Caco-2 (cell line): ENCODE data around the gene SSR3. TPM values are rescaled to one million over a fixed set of nuclear protein-coding genes. Genes with fewer than 3 reads are reported as not detected.
"Not testable (repeated sequence)": the region's sequence is repeated elsewhere in the genome, so short reads cannot be mapped to it uniquely, and the experiment has no call there.

ENCODE experiments used
- BruUV-seq: library from RNA; stranded (reverse); fragments of 400-500 nt; replicated peaks from 2 replicates; lab custom pipeline; 2021; lab: Mats Ljungman, UMichigan
- CTCF ChIA-PET: fragments of 300-600 bp; sonication (Branson Sonifier 250); formaldehyde crosslinking; loops from one replicate; lab custom pipeline; 2022; ENCODE audit warnings: antibody characterized with exemption; lab: Charles Lee
- POLR2A ChIA-PET: fragments of 300-600 bp; sonication (Branson Sonifier 250); formaldehyde crosslinking; loops from one replicate; lab custom pipeline; 2022; ENCODE audit warnings: antibody characterized with exemption; lab: Charles Lee
- DNase-seq, 2 experiments: peaks; one replicate each; pipeline versions ENCODE4 v3.0.0 to v3.0.0-alpha.2; 2020 to 2022
- H3K27me3 ChIP-seq: replicated peaks from 2 replicates; pipeline ENCODE4 v1.6.0; 2011; ENCODE audit warnings: low read length; ENCODE audit not compliant: control insufficient read depth, insufficient read depth
- H3K36me3 ChIP-seq: 2 replicates; pipeline ENCODE4 v1.5.1; 2011; ENCODE audit warnings: low read length; ENCODE audit not compliant: control insufficient read depth, insufficient read depth
- H3K4me1 ChIP-seq: fragments of 250-450 bp; sonication (Bioruptor Pico); 2 replicates; pipeline ENCODE4 v1.5.1; 2020; ENCODE audit warnings: mild to moderate bottlenecking
- H3K4me3 ChIP-seq: 2 replicates; pipeline ENCODE4 v1.5.1; 2011; ENCODE audit warnings: low read depth, mild to moderate bottlenecking, control low read depth, low read length
- H3K9me3 ChIP-seq: fragments of 250-450 bp; sonication (Bioruptor Pico); 2 replicates; pipeline ENCODE4 v1.5.1; 2020; ENCODE audit warnings: mild to moderate bottlenecking, moderate library complexity
- H3K27ac Mint-ChIP-seq: one replicate; pipeline ENCODE4 v1.8.0; 2022; ENCODE audit warnings: mixed read lengths; ENCODE audit not compliant: unreplicated experiment
- H3K27me3 Mint-ChIP-seq: one replicate; pipeline ENCODE4 v1.8.0; 2022; ENCODE audit warnings: mixed read lengths; ENCODE audit not compliant: insufficient read depth, unreplicated experiment
- H3K36me3 Mint-ChIP-seq: one replicate; pipeline ENCODE4 v1.8.0; 2022; ENCODE audit warnings: mild to moderate bottlenecking, mixed read lengths; ENCODE audit not compliant: insufficient read depth, unreplicated experiment
- H3K4me1 Mint-ChIP-seq: one replicate; pipeline ENCODE4 v1.8.0; 2022; ENCODE audit warnings: low read depth, mixed read lengths; ENCODE audit not compliant: unreplicated experiment
- H3K4me3 Mint-ChIP-seq: one replicate; pipeline ENCODE4 v1.8.0; 2022; ENCODE audit warnings: mild to moderate bottlenecking, moderate library complexity, mixed read lengths; ENCODE audit not compliant: unreplicated experiment
- H3K9me3 Mint-ChIP-seq: one replicate; pipeline ENCODE4 v1.8.0; 2022; ENCODE audit warnings: mixed read lengths; ENCODE audit not compliant: unreplicated experiment
- CTCF ChIP-seq, 2 experiments: fragments of 200-600 bp in 1 of 2; IDR thresholded peaks; 1 replicate in 1 of 2; 2 replicates in 1 of 2; pipeline versions ENCODE4 v1.5.1 to v1.8.0; 2011 to 2022; ENCODE audit warnings: antibody characterized with exemption in 1 of 2, control low read depth in 1 of 2, inconsistent platforms in 1 of 2, low read depth in 1 of 2, low read length in 1 of 2, mild to moderate bottlenecking in 1 of 2, moderate library complexity in 1 of 2; ENCODE audit not compliant: insufficient read depth in 1 of 2, severe bottlenecking in 1 of 2, unreplicated experiment in 1 of 2
- intact Hi-C: fragments of 100-400 bp; cut with micrococcal nuclease; formaldehyde crosslinking; loops from one replicate; pipeline ENCODE4 v1.10.0; 2022; ENCODE audit not compliant: unreplicated experiment
- total RNA-seq: library from RNA; stranded (reverse); gene quantifications from 2 replicates; pipeline ENCODE4 v1.2.3, GENCODE V29; 2022

Gene SSR3
- total RNA-seq, 1 experiment from 2014 or later, result 186 TPM

- intact Hi-C loops, result no loop called here
- TF ChIP-seq CTCF (IDR thresholded peaks at IDR 0.05; ENCODE audit: insufficient read depth in 1 of 2, low read depth in 1 of 2, low read length in 1 of 2, severe bottlenecking in 1 of 2, unreplicated experiment in 1 of 2), result no peak
- H3K4me3 ChIP-seq, result no peak overlapping the region
- Mint-ChIP-seq H3K4me3 (no peak overlapping the region), H3K27me3 (no peaks in the 10 kb centered on the region), H3K27ac (no peak overlapping the region), H3K36me3 (no peaks in the 10 kb centered on the region), H3K4me1 (no peaks in the 10 kb centered on the region), H3K9me3 (no peaks in the 10 kb centered on the region)
- no peaks in the 10 kb centered on the region for H3K27me3 ChIP-seq
- peaks cover 4% of the 10 kb centered on the region; the same call in 1 of the 2 replicates for H3K4me1 ChIP-seq
- DNase-seq, result no peak
- ChIA-PET POLR2A (no interaction called here), CTCF (no interaction called here)
- H3K9me3 ChIP-seq, result no peaks in the 10 kb centered on the region
- no TSS peak for BruUV-seq
- H3K36me3 ChIP-seq, result no peaks in the 10 kb centered on the region
Observed at GRCh38 chr3:156594219-156594683, 39.3 kb upstream of the SSR3 start.

- Histone ChIP-seq H3K27me3 (no peaks in the 10 kb centered on the region), H3K4me1 (peaks cover 4% of the 10 kb centered on the region; the same call in 1 of the 2 replicates), H3K36me3 (no peaks in the 10 kb centered on the region), H3K9me3 (no peaks in the 10 kb centered on the region), H3K4me3 (no peak overlapping the region)
- no peaks in the 10 kb centered on the region for H3K9me3 Mint-ChIP-seq
- H3K36me3 Mint-ChIP-seq, result no peaks in the 10 kb centered on the region
- ChIA-PET POLR2A (no interaction called here), CTCF (no interaction called here)
- BruUV-seq, result no TSS peak
- intact Hi-C loops, result no loop called here
- H3K4me1 Mint-ChIP-seq, result no peaks in the 10 kb centered on the region
- H3K27ac Mint-ChIP-seq, result no peak overlapping the region
- DNase-seq, result no peak
- no peaks in the 10 kb centered on the region for H3K27me3 Mint-ChIP-seq
- no peak overlapping the region for H3K4me3 Mint-ChIP-seq
- TF ChIP-seq CTCF (IDR thresholded peaks at IDR 0.05; ENCODE audit: insufficient read depth in 1 of 2, low read depth in 1 of 2, low read length in 1 of 2, severe bottlenecking in 1 of 2, unreplicated experiment in 1 of 2), result no peak
Observed at GRCh38 chr3:156593814-156594213, 38.9 kb upstream of the SSR3 start.

GRCh38 chr3:156589806-156590205 lies 34.9 kb upstream of the SSR3 start:
- H3K9me3 ChIP-seq, H3K36me3 Mint-ChIP-seq, POLR2A ChIA-PET, H3K36me3 ChIP-seq, CTCF ChIA-PET, BruUV-seq, H3K4me3 Mint-ChIP-seq, H3K27me3 Mint-ChIP-seq, H3K27ac Mint-ChIP-seq, H3K4me1 ChIP-seq, H3K4me3 ChIP-seq, DNase-seq, H3K9me3 Mint-ChIP-seq, H3K4me1 Mint-ChIP-seq, H3K27me3 ChIP-seq, intact Hi-C loops: not testable (repeated sequence)

- Mint-ChIP-seq H3K27me3 (peaks cover 4% of the 10 kb centered on the region), H3K4me1 (no peaks in the 10 kb centered on the region), H3K9me3 (no peaks in the 10 kb centered on the region), H3K4me3 (no peak overlapping the region), H3K36me3 (no peaks in the 10 kb centered on the region), H3K27ac (no peak overlapping the region)
- POLR2A ChIA-PET, result no interaction called here
- Histone ChIP-seq H3K36me3 (no peaks in the 10 kb centered on the region), H3K9me3 (no peaks in the 10 kb centered on the region), H3K27me3 (no peaks in the 10 kb centered on the region), H3K4me3 (no peak overlapping the region), H3K4me1 (no peaks in the 10 kb centered on the region)
- no peak for DNase-seq
- TF ChIP-seq CTCF (IDR thresholded peaks at IDR 0.05; ENCODE audit: insufficient read depth in 1 of 2, low read depth in 1 of 2, low read length in 1 of 2, severe bottlenecking in 1 of 2, unreplicated experiment in 1 of 2), result no peak
- CTCF ChIA-PET, result no interaction called here
- intact Hi-C loops, result no loop called here
- BruUV-seq, result no TSS peak
Observed at GRCh38 chr3:156587760-156588069, 32.8 kb upstream of the SSR3 start.
